NT2/D1 (cell line): Measurements from ENCODE around the gene SLIT1.

ENCODE experiments used
- DNase-seq: peaks from one replicate; pipeline ENCODE4 v3.0.0-alpha.2; 2011; ENCODE audit warnings: low read depth, low spot score
- H3K27me3 ChIP-seq: 2 replicates; pipeline ENCODE4 v1.6.0; 2011; ENCODE audit warnings: mild to moderate bottlenecking; ENCODE audit not compliant: insufficient read length, insufficient read depth
- H3K36me3 ChIP-seq: 2 replicates; pipeline ENCODE4 v1.6.1; 2011; ENCODE audit warnings: mild to moderate bottlenecking, low read length, mixed read lengths; ENCODE audit not compliant: insufficient read depth, insufficient read length
- H3K4me1 ChIP-seq: 2 replicates; pipeline ENCODE4 v1.5.1; 2011; ENCODE audit not compliant: insufficient read depth, insufficient read length
- H3K4me3 ChIP-seq: 2 replicates; pipeline ENCODE4 v1.5.1; 2011; ENCODE audit warnings: low read depth; ENCODE audit not compliant: insufficient read length
- H3K9ac ChIP-seq: 2 replicates; pipeline ENCODE4 v1.6.0; 2011; ENCODE audit warnings: low read depth; ENCODE audit not compliant: insufficient read length
- H3K9me3 ChIP-seq: 2 replicates; pipeline ENCODE4 v1.5.1; 2011; ENCODE audit warnings: mild to moderate bottlenecking, low read length; ENCODE audit not compliant: insufficient read depth
- SUZ12 ChIP-seq: IDR thresholded peaks from 2 replicates; pipeline ENCODE4 v1.6.1; 2011; ENCODE audit not compliant: insufficient read length, insufficient read depth; ENCODE audit errors: extremely low read depth
- YY1 ChIP-seq: IDR thresholded peaks from 2 replicates; pipeline ENCODE4 v1.6.1; 2011; ENCODE audit not compliant: insufficient read length, insufficient read depth
- ZNF274 ChIP-seq: IDR thresholded peaks from 2 replicates; pipeline ENCODE4 v1.6.1; 2011; ENCODE audit warnings: mild to moderate bottlenecking, low read depth, low read length

The SLIT1 gene

DNA sequence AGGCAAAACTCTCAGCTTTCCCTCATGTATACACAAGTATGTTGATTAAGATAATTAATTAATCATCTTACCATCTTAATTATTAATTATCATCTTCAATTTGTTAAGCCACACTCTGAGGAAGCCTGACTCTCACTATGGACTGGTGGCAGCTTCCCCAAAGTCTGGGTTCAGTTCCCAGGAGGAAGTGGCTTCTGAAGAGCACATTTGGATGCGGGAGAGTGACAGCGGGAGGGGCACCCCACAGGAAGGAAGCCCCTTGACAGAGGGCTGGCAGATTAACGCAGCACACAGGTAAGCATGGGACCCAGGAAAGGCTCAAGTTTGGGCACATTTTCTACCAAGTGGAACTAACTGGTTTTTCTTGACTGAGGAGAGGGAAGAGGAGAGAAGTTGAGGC, 13.4 kb upstream of the SLIT1 start:
- Histone ChIP-seq H3K4me1 (no peaks in the 10 kb centered on the region), H3K4me3 (no peak overlapping the region), H3K9me3 (peaks cover 10% of the 10 kb centered on the region; the same call in 1 of the 2 replicates), H3K36me3 (no peaks in the 10 kb centered on the region), H3K27me3 (peaks cover 9% of the 10 kb centered on the region), H3K9ac (no peak overlapping the region)
- no peak for TF ChIP-seq YY1
- no peak for TF ChIP-seq ZNF274
- no peak for TF ChIP-seq SUZ12
- no peak for DNase-seq

DNA sequence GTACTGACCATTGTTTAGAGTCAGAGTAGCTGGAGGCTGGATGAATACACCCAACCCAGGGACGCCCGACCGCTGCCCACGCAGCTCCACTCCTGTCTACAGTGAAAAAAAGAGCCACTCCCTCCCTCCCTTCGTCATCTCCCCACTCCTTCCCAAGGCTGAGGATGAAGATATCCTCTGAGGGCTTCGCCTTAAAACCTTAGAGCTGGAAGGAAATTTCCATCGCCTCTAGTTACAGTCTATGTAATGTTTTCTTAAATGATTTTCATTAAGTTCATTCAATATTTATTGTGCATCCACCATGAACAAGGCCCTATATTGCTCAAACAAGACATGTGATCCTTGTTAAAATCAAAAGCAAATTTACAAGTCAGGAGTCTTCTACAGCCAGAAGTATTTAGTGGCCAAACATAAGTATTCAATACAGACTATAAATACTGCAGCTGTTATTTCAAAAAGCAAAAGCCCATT, 11.3 kb upstream of the SLIT1 start:
- peaks cover 9% of the 10 kb centered on the region for H3K27me3 ChIP-seq
- H3K9ac ChIP-seq: no peak overlapping the region
- H3K36me3 ChIP-seq: no peaks in the 10 kb centered on the region
- TF ChIP-seq ZNF274 (no peak), SUZ12 (no peak), YY1 (no peak)
- H3K4me1 ChIP-seq: no peaks in the 10 kb centered on the region
- no peak for DNase-seq
- H3K9me3 ChIP-seq: no peaks in the 10 kb centered on the region
- H3K4me3 ChIP-seq: no peak overlapping the region

DNA sequence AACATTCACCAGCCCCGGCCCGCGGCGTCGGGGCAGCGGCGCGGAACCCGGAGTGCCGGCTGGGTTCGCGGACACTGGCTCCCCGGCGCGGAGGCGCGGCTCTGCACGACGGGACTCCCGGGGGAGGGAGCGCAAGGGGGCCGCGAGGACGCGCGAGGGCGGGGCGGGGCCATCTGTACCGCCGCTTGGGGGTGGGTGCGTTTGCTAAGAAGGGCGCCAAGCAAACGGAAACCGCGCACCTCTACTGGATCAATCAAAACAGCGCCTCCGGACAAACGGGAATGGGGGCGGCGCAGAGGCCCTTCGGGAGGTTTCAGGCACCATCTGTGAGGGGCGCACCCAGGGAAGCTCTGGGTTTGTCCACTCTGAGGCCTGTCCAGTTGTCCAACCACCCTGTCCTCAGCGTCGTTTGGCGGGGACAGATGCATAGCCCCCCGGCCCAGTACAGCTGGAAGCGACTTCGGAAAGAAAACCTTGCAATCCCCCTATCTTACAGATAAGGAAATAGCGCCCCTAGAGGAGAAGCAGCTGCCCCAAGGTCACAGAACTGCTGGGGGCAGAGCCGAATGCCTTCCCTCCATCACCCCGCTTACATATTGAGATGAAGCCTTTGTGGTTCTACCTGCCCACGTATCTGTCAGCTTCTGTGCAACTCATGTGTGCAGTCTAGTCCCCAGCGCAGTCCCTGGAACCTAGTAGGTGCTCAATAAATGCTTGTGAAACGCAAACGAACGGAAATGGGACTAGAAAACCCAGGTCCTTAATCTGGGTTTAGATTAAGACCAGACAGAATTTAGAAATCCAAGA, 10.7 kb upstream of the SLIT1 start:
- DNase-seq: peak; percentile 52
- no peaks in the 10 kb centered on the region for H3K4me1 ChIP-seq
- TF ChIP-seq SUZ12 (no peak), YY1 (no peak), ZNF274 (no peak)
- no peaks in the 10 kb centered on the region for H3K9me3 ChIP-seq
- H3K4me3 ChIP-seq: peak overlapping the region; percentile 48
- peaks cover 9% of the 10 kb centered on the region for H3K27me3 ChIP-seq
- peak overlapping the region; percentile 79 for H3K9ac ChIP-seq
- no peaks in the 10 kb centered on the region for H3K36me3 ChIP-seq

DNA sequence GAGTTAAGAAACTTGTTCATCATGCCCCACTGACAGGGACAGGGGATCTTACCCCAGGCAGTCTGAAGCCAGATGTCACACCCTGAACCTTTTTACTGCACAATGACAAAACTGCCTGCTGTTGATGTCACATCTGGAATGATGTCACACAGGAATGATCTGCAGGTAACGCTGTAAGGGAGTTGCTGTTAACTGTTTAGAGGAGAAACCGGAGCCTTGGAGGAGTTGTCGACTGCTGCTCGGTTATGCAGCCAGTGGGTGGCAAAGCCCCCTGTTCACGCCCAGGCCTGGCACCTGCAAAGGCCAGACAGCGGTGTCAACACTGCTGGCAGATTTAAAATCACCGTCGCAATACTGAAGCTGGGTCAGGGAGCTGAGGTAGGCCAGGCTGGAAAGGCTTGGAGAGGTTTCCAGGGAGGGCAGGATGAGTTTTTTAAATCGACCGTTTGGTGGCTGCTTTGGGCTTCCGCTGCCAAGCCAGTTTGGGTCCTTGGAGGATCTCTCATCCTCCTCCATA, 10.0 kb upstream of the SLIT1 start:
- TF ChIP-seq ZNF274: no peak
- H3K9me3 ChIP-seq: no peaks in the 10 kb centered on the region
- H3K4me3 ChIP-seq: peak overlapping the region; percentile 48
- H3K27me3 ChIP-seq: peaks cover 9% of the 10 kb centered on the region
- no peaks in the 10 kb centered on the region for H3K36me3 ChIP-seq
- no peaks in the 10 kb centered on the region for H3K4me1 ChIP-seq
- no peak for DNase-seq
- H3K9ac ChIP-seq: peak overlapping the region; percentile 79

DNA sequence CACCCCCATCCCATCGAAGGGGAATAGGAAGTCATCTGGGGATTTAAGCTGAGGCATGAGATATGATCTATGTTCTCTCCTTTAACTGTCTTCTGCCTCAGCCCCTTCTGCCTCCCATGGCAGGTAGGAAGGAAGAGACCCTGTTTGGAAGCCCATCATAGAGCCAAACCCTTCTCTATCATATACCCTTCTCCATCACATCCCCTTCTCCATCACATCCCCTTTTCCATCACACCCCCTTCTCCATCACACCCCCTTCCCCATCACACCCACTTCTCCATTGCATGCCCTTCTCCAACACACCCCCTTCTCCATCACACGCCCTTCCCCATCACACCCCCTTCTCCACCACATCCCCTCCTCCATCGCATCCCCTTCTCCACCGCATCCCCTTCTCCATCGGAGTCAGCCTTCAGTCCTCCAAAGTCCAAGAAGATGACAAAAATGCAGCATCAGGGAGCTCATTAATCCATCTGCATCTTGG, 7.2 kb upstream of the SLIT1 start:
- peaks cover 4% of the 10 kb centered on the region for H3K4me1 ChIP-seq
- no peak overlapping the region for H3K4me3 ChIP-seq
- H3K9me3 ChIP-seq: no peaks in the 10 kb centered on the region

DNA sequence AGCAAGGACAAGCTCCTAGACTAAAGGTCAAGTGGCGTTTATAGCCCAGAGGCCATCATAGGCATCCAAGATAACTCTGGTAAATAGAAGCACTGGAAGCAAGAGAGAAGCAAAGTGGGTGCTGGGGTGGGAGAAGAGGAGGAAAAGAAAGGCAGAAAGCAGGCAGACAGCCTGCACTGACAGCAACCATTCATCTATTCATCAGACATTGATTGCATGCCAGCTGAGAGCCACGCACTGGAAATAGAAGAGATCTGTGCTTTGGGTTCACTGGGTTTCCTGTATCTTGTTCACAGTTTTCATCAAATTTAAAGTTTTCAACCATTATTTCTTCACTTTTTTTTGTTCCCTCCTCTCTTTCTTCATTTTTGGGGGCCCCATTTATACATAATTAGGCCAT, 4.7 kb upstream of the SLIT1 start:
- H3K4me3 ChIP-seq: no peak overlapping the region
- H3K4me1 ChIP-seq: peaks cover 4% of the 10 kb centered on the region
- no peaks in the 10 kb centered on the region for H3K9me3 ChIP-seq
- no peaks in the 10 kb centered on the region for H3K36me3 ChIP-seq
- DNase-seq: no peak
- H3K27me3 ChIP-seq: peaks cover 28% of the 10 kb centered on the region
- H3K9ac ChIP-seq: no peak overlapping the region
- TF ChIP-seq ZNF274: no peak

More for the DNA sequence above, 7.2 kb upstream of the SLIT1 start:
- no peaks in the 10 kb centered on the region for H3K36me3 ChIP-seq
- H3K27me3 ChIP-seq: peaks cover 9% of the 10 kb centered on the region
- DNase-seq: no peak
- TF ChIP-seq ZNF274 (no peak), SUZ12 (no peak), YY1 (no peak)
- H3K9ac ChIP-seq: no peak overlapping the region

DNA sequence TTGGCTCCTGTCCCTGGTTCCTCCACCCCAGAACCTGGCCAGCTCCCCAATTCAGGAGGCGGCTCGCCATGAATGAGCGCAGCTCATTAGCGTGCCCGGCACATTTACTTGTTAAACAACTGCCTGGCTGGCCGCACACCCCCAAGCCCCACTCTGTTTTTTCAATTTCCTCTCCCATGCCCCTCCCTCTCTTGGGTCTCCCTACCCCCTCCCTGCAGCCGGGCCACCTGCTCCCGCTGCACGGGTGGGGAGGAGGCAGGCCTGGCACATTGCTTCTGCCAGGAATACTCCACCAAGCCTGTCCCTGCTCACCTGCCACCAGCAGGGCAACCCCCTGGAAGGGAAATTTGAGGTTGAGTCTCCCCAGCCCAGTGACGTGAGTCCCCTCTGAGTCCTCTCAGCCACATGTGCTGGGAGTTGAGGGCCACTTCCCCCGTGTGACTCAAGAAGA, 2.5 kb upstream of the SLIT1 start:
- no peak for TF ChIP-seq SUZ12
- TF ChIP-seq ZNF274: no peak
- no peak for TF ChIP-seq YY1
- no peak for DNase-seq
- Histone ChIP-seq H3K4me1 (peaks cover 4% of the 10 kb centered on the region), H3K36me3 (no peaks in the 10 kb centered on the region), H3K9me3 (no peaks in the 10 kb centered on the region), H3K4me3 (no peak overlapping the region), H3K9ac (no peak overlapping the region), H3K27me3 (peaks cover 46% of the 10 kb centered on the region)
